ENCODE data around the gene MRPL10.

- TF ChIP-seq SUZ12 (IDR thresholded peaks at IDR 0.05; ENCODE audit: extremely low read depth, insufficient read depth, insufficient read length) (no peak), YY1 (IDR thresholded peaks at IDR 0.05; ENCODE audit: insufficient read depth, insufficient read length) (no peak)
Measured at GRCh38 chr17:47872651-47873161, 41.4 kb upstream of the MRPL10 start.
